ENCODE results near the gene C16orf92.
"Not testable (repeated sequence)": the region's sequence is repeated elsewhere in the genome, so short reads cannot be mapped to it uniquely, and the experiment has no call there.

The C16orf92 gene

GRCh38 chr16:30027588-30028437 is 4.8 kb downstream of the C16orf92 start:
- DNase-seq = no peak

GRCh38 chr16:30028438-30029076 is 5.6 kb downstream of the C16orf92 start:
- DNase-seq = no peak

GRCh38 chr16:30030011-30030685 is 7.2 kb downstream of the C16orf92 start:
- no peak for DNase-seq

- DNase-seq = no peak
These were observed 7.9 kb downstream of the C16orf92 start, which contains the start of gene TLCD3B for GRCh38 chr16:30030841-30031413. TSS of gene TLCD3B (minus strand) at chr16:30031271. CDS start at chr16:30030527, 744 bp downstream.

GRCh38 chr16:30031477-30031918 is 8.5 kb downstream of the C16orf92 start:
- no peak for DNase-seq

- DNase-seq = peak; percentile 49
These were observed 9.3 kb downstream of the C16orf92 start for GRCh38 chr16:30032083-30032819.

GRCh38 chr16:30033270-30033669 is 10.3 kb downstream of the C16orf92 start:
- DNase-seq = no peak

GRCh38 chr16:30040221-30040620 is 17.2 kb downstream of the C16orf92 start:
- no peak for DNase-seq

GRCh38 chr16:30040690-30041089 is 17.7 kb downstream of the C16orf92 start:
- not testable (repeated sequence) for DNase-seq

GRCh38 chr16:30041841-30042240 is 18.8 kb downstream of the C16orf92 start:
- DNase-seq = no peak

- DNase-seq = no peak
These were observed 23.2 kb downstream of the C16orf92 start for GRCh38 chr16:30046178-30046577.

- DNase-seq = no peak
These were observed 23.6 kb downstream of the C16orf92 start for GRCh38 chr16:30046588-30046987.

- no peak for DNase-seq
These were observed 26.9 kb downstream of the C16orf92 start for GRCh38 chr16:30049871-30050270.

GRCh38 chr16:30051518-30051917 is 28.5 kb downstream of the C16orf92 start:
- no peak for DNase-seq

GRCh38 chr16:30052671-30053372 is 29.8 kb downstream of the C16orf92 start:
- peak; percentile 81 for DNase-seq

GRCh38 chr16:30053376-30054015 is 30.5 kb downstream of the C16orf92 start:
- DNase-seq = no peak

GRCh38 chr16:30054451-30054850 is 31.5 kb downstream of the C16orf92 start:
- no peak for DNase-seq

GRCh38 chr16:30054959-30055553 is 32.1 kb downstream of the C16orf92 start:
- peak; percentile 30 for DNase-seq

- DNase-seq = no peak
These were observed 37.3 kb downstream of the C16orf92 start for GRCh38 chr16:30060346-30060745.

- DNase-seq = no peak
These were observed 38.0 kb downstream of the C16orf92 start for GRCh38 chr16:30060836-30061554.
